ENCODE measurements around the gene FGGY. TPM values are rescaled to one million over a fixed set of nuclear protein-coding genes. Genes with fewer than 3 reads are reported as not detected.

FGGY gene
- total and polyA plus RNA-seq, 2 donors (not counting 3 experiments of a cell fraction or from before 2014, with no cell fraction given), result 5.6 to 6.4 TPM

DNA sequence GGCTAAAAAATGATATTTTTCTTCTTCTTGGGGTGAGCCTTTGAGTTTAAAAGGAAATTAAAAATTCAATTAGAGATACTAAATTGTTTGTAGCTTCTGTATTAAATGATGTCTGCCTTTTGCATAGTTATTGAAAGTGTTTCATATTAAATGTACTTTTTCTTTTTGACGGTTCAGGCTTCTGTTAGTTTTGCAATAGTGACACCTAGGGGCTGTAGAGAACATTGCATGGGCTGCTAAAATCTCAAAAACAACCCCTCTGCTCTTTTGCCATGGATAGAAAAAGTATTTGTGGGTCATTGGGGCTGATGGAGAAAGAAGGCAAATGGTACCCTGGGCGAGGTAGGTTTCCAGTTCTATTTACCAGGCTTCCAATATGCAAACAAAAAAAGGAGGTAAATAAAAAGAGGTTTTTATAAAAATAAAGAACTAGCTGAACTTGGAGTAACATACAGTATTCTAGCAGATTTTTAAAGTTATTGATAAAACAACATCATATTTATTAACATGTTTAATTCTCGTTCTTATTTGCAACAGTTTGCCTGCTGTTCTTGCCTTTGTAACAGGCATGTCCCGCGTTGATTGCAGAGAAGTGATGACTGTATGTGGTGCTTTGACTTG lies 402.4 kb downstream of the FGGY start:
- H3K79me2 ChIP-seq (ENCODE audit: control insufficient read depth, insufficient read depth, low read length), result no peaks in the 10 kb centered on the region
- DNase-seq (ENCODE audit: low read depth, low spot score) (peak; percentile 62), FAIRE-seq (peak; percentile 90)
- CTCF ChIA-PET, result interaction anchor here (0.6 to 3.3 kb wide), 68 partner anchors 8 to 972 kb away, joined by 3 to 29 read pairs (median 4); partner anchors contain the start of genes FGGY and JUN
- dilution Hi-C loops (cut with MboI; ENCODE audit: extremely low pct_ligation_motif_present, low sequenced_read_pairs) (no loop called here), intact Hi-C loops (cut with micrococcal nuclease) (loop anchor here (1.0 to 5.0 kb wide), 11 partner anchors 60 to 1182 kb away; partner anchors contain the start of gene FGGY)
- H3K9ac ChIP-seq (replicated peaks; ENCODE audit: extremely low read depth, insufficient read depth, low read length), result no peak overlapping the region
- no peaks in the 10 kb centered on the region for H3K9me1 ChIP-seq (replicated peaks; ENCODE audit: control insufficient read depth, extremely low read depth, insufficient read depth, low read length)
- no peak overlapping the region for H2AFZ ChIP-seq (ENCODE audit: low read depth, low read length)
- no TSS peak for BruUV-seq (replicated peaks)
- H4K20me1 ChIP-seq (replicated peaks; ENCODE audit: control insufficient read depth, extremely low read depth, insufficient read depth, low read length), result no peaks in the 10 kb centered on the region
- TF ChIP-seq, protein P1, sequence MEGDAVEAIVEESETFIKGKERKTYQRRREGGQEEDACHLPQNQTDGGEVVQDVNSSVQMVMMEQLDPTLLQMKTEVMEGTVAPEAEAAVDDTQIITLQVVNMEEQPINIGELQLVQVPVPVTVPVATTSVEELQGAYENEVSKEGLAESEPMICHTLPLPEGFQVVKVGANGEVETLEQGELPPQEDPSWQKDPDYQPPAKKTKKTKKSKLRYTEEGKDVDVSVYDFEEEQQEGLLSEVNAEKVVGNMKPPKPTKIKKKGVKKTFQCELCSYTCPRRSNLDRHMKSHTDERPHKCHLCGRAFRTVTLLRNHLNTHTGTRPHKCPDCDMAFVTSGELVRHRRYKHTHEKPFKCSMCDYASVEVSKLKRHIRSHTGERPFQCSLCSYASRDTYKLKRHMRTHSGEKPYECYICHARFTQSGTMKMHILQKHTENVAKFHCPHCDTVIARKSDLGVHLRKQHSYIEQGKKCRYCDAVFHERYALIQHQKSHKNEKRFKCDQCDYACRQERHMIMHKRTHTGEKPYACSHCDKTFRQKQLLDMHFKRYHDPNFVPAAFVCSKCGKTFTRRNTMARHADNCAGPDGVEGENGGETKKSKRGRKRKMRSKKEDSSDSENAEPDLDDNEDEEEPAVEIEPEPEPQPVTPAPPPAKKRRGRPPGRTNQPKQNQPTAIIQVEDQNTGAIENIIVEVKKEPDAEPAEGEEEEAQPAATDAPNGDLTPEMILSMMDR (IDR thresholded peaks at IDR 0.05; ENCODE audit: extremely low read depth in 1 of 2, insufficient read depth in 1 of 2, low read depth in 1 of 2, low read length in 2 of 2), result peak; percentile 72 to 78
- TF ChIP-seq MYC (IDR thresholded peaks at IDR 0.05; ENCODE audit: low read depth, low read length), result no peak
- H3K4me1 ChIP-seq (ENCODE audit: control insufficient read depth, extremely low read depth, insufficient read depth, low read length), result peaks cover 4% of the 10 kb centered on the region
- H3K4me2 ChIP-seq (ENCODE audit: insufficient read depth, low read length), result no peak overlapping the region
- H3K27ac ChIP-seq (ENCODE audit: insufficient read depth, low read depth, low read length), result no peak overlapping the region
- H3K36me3 ChIP-seq (ENCODE audit: control insufficient read depth in 2 of 2, extremely low read depth in 1 of 2, insufficient read depth in 2 of 2, low read length in 2 of 2), result no peaks in the 10 kb centered on the region
- H3K9me3 ChIP-seq (replicated peaks; ENCODE audit: control insufficient read depth, insufficient read depth, low read length), result no peaks in the 10 kb centered on the region
- H3K27me3 ChIP-seq (ENCODE audit: control insufficient read depth in 2 of 2, insufficient read depth in 2 of 2, low read length in 2 of 2), result no peaks in the 10 kb centered on the region
- H3K4me3 ChIP-seq (replicated peaks in 1 of 3; ENCODE audit: insufficient read depth in 1 of 3, low read depth in 1 of 3, low read length in 3 of 3), result no peak overlapping the region
- POLR2A ChIA-PET, result interaction anchor here (1.2 kb wide), 1 partner anchor 60 kb away, joined by 3 read pairs; no protein-coding TSS in a partner anchor

DNA sequence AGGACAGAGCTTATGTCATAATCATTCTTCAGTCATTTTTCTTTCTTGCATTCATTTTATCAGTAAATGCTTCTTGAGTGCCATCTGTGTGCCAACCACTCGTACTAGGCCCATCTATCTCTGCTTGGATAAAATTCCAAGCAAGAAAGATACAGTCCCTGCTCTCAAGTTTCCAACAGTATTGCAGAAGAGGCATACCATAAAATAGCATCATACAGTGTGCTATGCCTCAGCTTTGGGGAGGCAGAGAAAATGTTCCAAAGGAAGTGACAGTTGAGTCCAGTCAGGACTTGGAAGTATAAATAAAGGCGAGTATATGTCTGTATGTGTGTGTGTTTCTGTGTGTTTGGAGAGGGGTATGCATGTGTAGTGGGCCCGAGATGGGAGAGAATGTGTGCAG lies 404.5 kb downstream of the FGGY start:
- H3K4me1 ChIP-seq (ENCODE audit: control insufficient read depth, extremely low read depth, insufficient read depth, low read length), result peaks cover 4% of the 10 kb centered on the region
- H3K27me3 ChIP-seq (ENCODE audit: control insufficient read depth in 2 of 2, insufficient read depth in 2 of 2, low read length in 2 of 2), result no peaks in the 10 kb centered on the region
- ChIA-PET CTCF (interaction anchor here (0.9 kb wide), 1 partner anchor 522 kb away, joined by 3 read pairs; no protein-coding TSS in a partner anchor), POLR2A (no interaction called here)
- H3K9ac ChIP-seq (replicated peaks; ENCODE audit: extremely low read depth, insufficient read depth, low read length), result no peak overlapping the region
- H3K4me2 ChIP-seq (ENCODE audit: insufficient read depth, low read length), result no peak overlapping the region
- H3K4me3 ChIP-seq (replicated peaks in 1 of 3; ENCODE audit: insufficient read depth in 1 of 3, low read depth in 1 of 3, low read length in 3 of 3), result no peak overlapping the region
- DNase-seq (ENCODE audit: low read depth, low spot score) (no peak), FAIRE-seq (no peak)
- no peaks in the 10 kb centered on the region for H4K20me1 ChIP-seq (replicated peaks; ENCODE audit: control insufficient read depth, extremely low read depth, insufficient read depth, low read length)
- H3K9me3 ChIP-seq (replicated peaks; ENCODE audit: control insufficient read depth, insufficient read depth, low read length), result no peaks in the 10 kb centered on the region
- H3K27ac ChIP-seq (ENCODE audit: insufficient read depth, low read depth, low read length), result no peak overlapping the region
- H3K9me1 ChIP-seq (replicated peaks; ENCODE audit: control insufficient read depth, extremely low read depth, insufficient read depth, low read length), result no peaks in the 10 kb centered on the region
- TF ChIP-seq, protein P1 (IDR thresholded peaks at IDR 0.05; ENCODE audit: extremely low read depth in 1 of 2, insufficient read depth in 1 of 2, low read depth in 1 of 2, low read length in 2 of 2), result no peak
- no peak for TF ChIP-seq FOS (IDR thresholded peaks at IDR 0.05; ENCODE audit: borderline replicate concordance, insufficient read depth, low read length)
- no TSS peak for BruUV-seq (replicated peaks)
- dilution Hi-C loops (cut with MboI; ENCODE audit: extremely low pct_ligation_motif_present, low sequenced_read_pairs), result no loop called here
- no peaks in the 10 kb centered on the region for H3K36me3 ChIP-seq (ENCODE audit: control insufficient read depth in 2 of 2, extremely low read depth in 1 of 2, insufficient read depth in 2 of 2, low read length in 2 of 2)
- H3K79me2 ChIP-seq (ENCODE audit: control insufficient read depth, insufficient read depth, low read length), result no peaks in the 10 kb centered on the region
- intact Hi-C loops (cut with micrococcal nuclease), result no loop called here
- H2AFZ ChIP-seq (ENCODE audit: low read depth, low read length), result no peak overlapping the region

Measured in endothelial cell of umbilical vein (primary cell).